ENCODE results near the gene HLA-DRA.

DNA sequence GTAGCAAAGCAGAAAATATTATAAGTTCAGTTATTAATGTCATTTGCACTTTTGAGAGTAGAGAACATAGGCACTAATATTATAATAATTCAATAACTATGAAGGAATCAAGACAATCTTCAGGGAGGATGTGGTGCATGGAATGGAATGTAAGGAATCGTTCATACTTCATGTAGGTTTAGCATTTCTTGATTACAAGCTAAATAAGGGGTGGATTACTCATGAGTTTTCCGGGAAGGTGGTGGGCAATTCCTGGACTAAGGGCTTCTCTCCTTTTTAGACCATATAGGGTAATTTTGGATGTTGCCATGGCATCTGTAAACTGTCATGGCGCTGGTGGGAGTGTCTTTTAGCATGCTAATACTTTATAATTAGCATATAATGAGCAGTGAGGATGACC lies 23.7 kb upstream of the HLA-DRA start:
- TF ChIP-seq NR2C1 (IDR thresholded peaks at IDR 0.05) = no peak
- TF ChIP-seq NR2C1 (tag; IDR thresholded peaks at IDR 0.05) = no peak
- TF ChIP-seq BRD4 (IDR thresholded peaks at IDR 0.05) = no peak
- no peak for TF ChIP-seq BRCA1 (IDR thresholded peaks at IDR 0.05)
- TF ChIP-seq BRCA1 (CRISPR knock-in tag; IDR thresholded peaks at IDR 0.05) = no peak
- no peak for TF ChIP-seq POLR2AphosphoS5 (IDR thresholded peaks at IDR 0.05; ENCODE audit: control insufficient read depth, insufficient read depth, low read depth, low read length)
- no peak for TF ChIP-seq RCOR1 (IDR thresholded peaks at IDR 0.05; ENCODE audit: borderline replicate concordance in 1 of 2, low read depth in 2 of 2, low read length in 2 of 2)
- no peak for TF ChIP-seq ZNF134 (CRISPR knock-in tag; conservative IDR thresholded peaks at IDR 0.05)
- no peak for TF ChIP-seq CREM (IDR thresholded peaks at IDR 0.05; ENCODE audit: low read depth)
- TF ChIP-seq, protein P1, sequence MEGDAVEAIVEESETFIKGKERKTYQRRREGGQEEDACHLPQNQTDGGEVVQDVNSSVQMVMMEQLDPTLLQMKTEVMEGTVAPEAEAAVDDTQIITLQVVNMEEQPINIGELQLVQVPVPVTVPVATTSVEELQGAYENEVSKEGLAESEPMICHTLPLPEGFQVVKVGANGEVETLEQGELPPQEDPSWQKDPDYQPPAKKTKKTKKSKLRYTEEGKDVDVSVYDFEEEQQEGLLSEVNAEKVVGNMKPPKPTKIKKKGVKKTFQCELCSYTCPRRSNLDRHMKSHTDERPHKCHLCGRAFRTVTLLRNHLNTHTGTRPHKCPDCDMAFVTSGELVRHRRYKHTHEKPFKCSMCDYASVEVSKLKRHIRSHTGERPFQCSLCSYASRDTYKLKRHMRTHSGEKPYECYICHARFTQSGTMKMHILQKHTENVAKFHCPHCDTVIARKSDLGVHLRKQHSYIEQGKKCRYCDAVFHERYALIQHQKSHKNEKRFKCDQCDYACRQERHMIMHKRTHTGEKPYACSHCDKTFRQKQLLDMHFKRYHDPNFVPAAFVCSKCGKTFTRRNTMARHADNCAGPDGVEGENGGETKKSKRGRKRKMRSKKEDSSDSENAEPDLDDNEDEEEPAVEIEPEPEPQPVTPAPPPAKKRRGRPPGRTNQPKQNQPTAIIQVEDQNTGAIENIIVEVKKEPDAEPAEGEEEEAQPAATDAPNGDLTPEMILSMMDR (IDR thresholded peaks at IDR 0.05 in 2 of 3, conservative IDR thresholded peaks at IDR 0.05 in 1 of 3; ENCODE audit: insufficient read depth in 2 of 3, low read depth in 1 of 3, low read length in 3 of 3) = no peak
- TF ChIP-seq ZC3H11A (IDR thresholded peaks at IDR 0.05; ENCODE audit: low read depth, low read length) = no peak
- no peak for TF ChIP-seq NR2C2 (CRISPR knock-in tag; IDR thresholded peaks at IDR 0.05)
- no peak for TF ChIP-seq NR2C2 (tag; IDR thresholded peaks at IDR 0.05)
- no peak for TF ChIP-seq RBM39 (optimal IDR thresholded peaks at IDR 0.05; ENCODE audit: low read depth, low read length)
- TF ChIP-seq MAZ (CRISPR knock-in tag; conservative IDR thresholded peaks at IDR 0.05 in 1 of 2, IDR thresholded peaks at IDR 0.05 in 1 of 2) = no peak
- no peak for TF ChIP-seq ZBTB17 (CRISPR knock-in tag; IDR thresholded peaks at IDR 0.05)
- no peak for TF ChIP-seq POLR2AphosphoS2 (IDR thresholded peaks at IDR 0.05; ENCODE audit: low read length)
